NCI-H2196 (cell line): ENCODE measurements around the gene RPUSD2.

Source experiments
- DNase-seq: peaks from one replicate; lab custom pipeline; 2025; ENCODE audit not compliant: unreplicated experiment; lab: John Stamatoyannopoulos, UW

The RPUSD2 gene

GRCh38 chr15:40613080-40613479, 44.0 kb downstream of the RPUSD2 start:
- no peak for DNase-seq

GRCh38 chr15:40618023-40618422, 48.9 kb downstream of the RPUSD2 start:
- no peak for DNase-seq

GRCh38 chr15:40618906-40619305, 49.8 kb downstream of the RPUSD2 start:
- no peak for DNase-seq

GRCh38 chr15:40623361-40623760, 54.3 kb downstream of the RPUSD2 start:
- DNase-seq, result no peak
